Measurements from ENCODE around the gene CASK. TPM values are rescaled to one million over a fixed set of nuclear protein-coding genes. Genes with fewer than 3 reads are reported as not detected.

CASK gene
- total and polyA plus RNA-seq, 2 of the 13 experiments (the other 11 are each of a cell fraction or from before 2014, with no cell fraction given): 14.5 to 16.0 TPM

- ATAC-seq (no peak), FAIRE-seq (no peak), DNase-seq (ENCODE audit: low spot score) (no peak)
- Histone ChIP-seq H3K9me3 (ENCODE audit: low read length) (no peaks in the 10 kb centered on the region), H3K27ac (ENCODE audit: extremely low read length, insufficient read depth, low read length) (no peak overlapping the region), H3K36me3 (replicated peaks in 1 of 2; ENCODE audit: control insufficient read depth in 1 of 2, insufficient read depth in 2 of 2, low read length in 2 of 2) (no peaks in the 10 kb centered on the region), H3K27me3 (ENCODE audit: control insufficient read depth in 1 of 2, insufficient read depth in 2 of 2, low read length in 2 of 2) (no peaks in the 10 kb centered on the region), H2AFZ (ENCODE audit: low read length) (no peak overlapping the region), H3K9ac (ENCODE audit: insufficient read depth, low read depth, low read length) (no peak overlapping the region), H3K79me2 (ENCODE audit: insufficient read depth, low read length) (peaks cover 59% of the 10 kb centered on the region), H4K20me1 (ENCODE audit: insufficient read depth, low read length) (no peaks in the 10 kb centered on the region), H3K4me1 (ENCODE audit: insufficient read depth, low read length) (peaks cover 23% of the 10 kb centered on the region; the same call in 1 of the 2 replicates), H3K4me2 (ENCODE audit: low read depth, low read length) (no peak overlapping the region), H3K4me3 (replicated peaks in 1 of 3; ENCODE audit: insufficient read depth in 1 of 3, low read depth in 2 of 3, low read length in 3 of 3) (no peak overlapping the region)
- ChIA-PET CTCF (ENCODE audit: low intra/inter-chr PET ratio, low total read pairs) (no interaction called here), POLR2A (no interaction called here)
- no TSS peak for BruUV-seq (replicated peaks)
- 87% methylated on average over 2 of the region's 2 CpGs for WGBS (ENCODE audit: low lambda C conversion rate)
- in situ Hi-C loops (cut with HindIII; ENCODE audit: extremely low pct_ligation_motif_present, low pct_unique_long_range_greater_than_20kb): no loop called here
- no peak for TF ChIP-seq ZNF746 (CRISPR knock-in tag; IDR thresholded peaks at IDR 0.05)
- TF ChIP-seq ZEB1 (IDR thresholded peaks at IDR 0.05; ENCODE audit: insufficient replicate concordance, low read depth): no peak
- no peak for TF ChIP-seq YY1 (IDR thresholded peaks at IDR 0.05; ENCODE audit: insufficient read depth, insufficient replicate concordance, low read depth, low read length)
- no peak for TF ChIP-seq TOE1 (CRISPR knock-in tag; IDR thresholded peaks at IDR 0.05)
- TF ChIP-seq TCF7L2 (IDR thresholded peaks at IDR 0.05; ENCODE audit: low read depth, low read length): no peak
- intact Hi-C loops (cut with micrococcal nuclease; ENCODE audit: unreplicated experiment): loop anchor here (5.0 kb wide), 3 partner anchors 43 to 118 kb away; no protein-coding TSS in a partner anchor
These were observed 3.5 kb downstream of the CASK start for GRCh38 chrX:41919870-41920269.

DNA sequence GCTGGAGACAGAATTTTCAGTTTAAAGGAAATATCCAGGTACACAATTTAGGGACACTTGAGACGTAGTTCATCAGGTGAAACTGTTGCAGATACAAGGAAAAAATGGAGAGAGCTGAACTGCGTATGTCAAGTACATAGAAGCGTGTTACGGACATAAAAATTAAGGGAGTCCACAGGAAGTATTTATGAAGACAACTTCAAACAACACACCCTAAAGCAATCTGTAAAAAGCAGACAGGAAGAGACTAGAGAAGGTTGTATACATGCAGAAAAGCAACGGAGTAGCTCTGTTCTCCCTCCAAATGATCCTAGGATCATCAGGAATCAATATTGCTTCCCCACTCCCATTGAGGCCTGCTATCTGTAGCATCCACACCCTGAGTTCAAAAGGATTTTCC lies 5.8 kb downstream of the CASK start:
- CTCF ChIA-PET (ENCODE audit: low intra/inter-chr PET ratio, low total read pairs): no interaction called here
- TF ChIP-seq ZNF678 (CRISPR knock-in tag; IDR thresholded peaks at IDR 0.05) (no peak), ATF6 (CRISPR knock-in tag; conservative IDR thresholded peaks at IDR 0.05) (no peak), NFE2L2 (IDR thresholded peaks at IDR 0.05; ENCODE audit: low read length) (no peak), NR1H2 (CRISPR knock-in tag; IDR thresholded peaks at IDR 0.05; ENCODE audit: borderline replicate concordance, low read depth) (no peak), ZNF564 (CRISPR knock-in tag; IDR thresholded peaks at IDR 0.05) (no peak), MED13 (CRISPR knock-in tag; IDR thresholded peaks at IDR 0.05) (no peak), KAT7 (CRISPR knock-in tag; IDR thresholded peaks at IDR 0.05; ENCODE audit: borderline replicate concordance) (no peak), KDM6A (CRISPR knock-in tag; IDR thresholded peaks at IDR 0.05; ENCODE audit: low read depth) (no peak)
- TF ChIP-seq, protein P1, sequence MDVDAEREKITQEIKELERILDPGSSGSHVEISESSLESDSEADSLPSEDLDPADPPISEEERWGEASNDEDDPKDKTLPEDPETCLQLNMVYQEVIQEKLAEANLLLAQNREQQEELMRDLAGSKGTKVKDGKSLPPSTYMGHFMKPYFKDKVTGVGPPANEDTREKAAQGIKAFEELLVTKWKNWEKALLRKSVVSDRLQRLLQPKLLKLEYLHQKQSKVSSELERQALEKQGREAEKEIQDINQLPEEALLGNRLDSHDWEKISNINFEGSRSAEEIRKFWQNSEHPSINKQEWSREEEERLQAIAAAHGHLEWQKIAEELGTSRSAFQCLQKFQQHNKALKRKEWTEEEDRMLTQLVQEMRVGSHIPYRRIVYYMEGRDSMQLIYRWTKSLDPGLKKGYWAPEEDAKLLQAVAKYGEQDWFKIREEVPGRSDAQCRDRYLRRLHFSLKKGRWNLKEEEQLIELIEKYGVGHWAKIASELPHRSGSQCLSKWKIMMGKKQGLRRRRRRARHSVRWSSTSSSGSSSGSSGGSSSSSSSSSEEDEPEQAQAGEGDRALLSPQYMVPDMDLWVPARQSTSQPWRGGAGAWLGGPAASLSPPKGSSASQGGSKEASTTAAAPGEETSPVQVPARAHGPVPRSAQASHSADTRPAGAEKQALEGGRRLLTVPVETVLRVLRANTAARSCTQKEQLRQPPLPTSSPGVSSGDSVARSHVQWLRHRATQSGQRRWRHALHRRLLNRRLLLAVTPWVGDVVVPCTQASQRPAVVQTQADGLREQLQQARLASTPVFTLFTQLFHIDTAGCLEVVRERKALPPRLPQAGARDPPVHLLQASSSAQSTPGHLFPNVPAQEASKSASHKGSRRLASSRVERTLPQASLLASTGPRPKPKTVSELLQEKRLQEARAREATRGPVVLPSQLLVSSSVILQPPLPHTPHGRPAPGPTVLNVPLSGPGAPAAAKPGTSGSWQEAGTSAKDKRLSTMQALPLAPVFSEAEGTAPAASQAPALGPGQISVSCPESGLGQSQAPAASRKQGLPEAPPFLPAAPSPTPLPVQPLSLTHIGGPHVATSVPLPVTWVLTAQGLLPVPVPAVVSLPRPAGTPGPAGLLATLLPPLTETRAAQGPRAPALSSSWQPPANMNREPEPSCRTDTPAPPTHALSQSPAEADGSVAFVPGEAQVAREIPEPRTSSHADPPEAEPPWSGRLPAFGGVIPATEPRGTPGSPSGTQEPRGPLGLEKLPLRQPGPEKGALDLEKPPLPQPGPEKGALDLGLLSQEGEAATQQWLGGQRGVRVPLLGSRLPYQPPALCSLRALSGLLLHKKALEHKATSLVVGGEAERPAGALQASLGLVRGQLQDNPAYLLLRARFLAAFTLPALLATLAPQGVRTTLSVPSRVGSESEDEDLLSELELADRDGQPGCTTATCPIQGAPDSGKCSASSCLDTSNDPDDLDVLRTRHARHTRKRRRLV (CRISPR knock-in tag; IDR thresholded peaks at IDR 0.05): no peak

More for the DNA sequence above, 5.8 kb downstream of the CASK start:
- no peaks in the 10 kb centered on the region for H3K36me3 ChIP-seq (replicated peaks in 1 of 2; ENCODE audit: control insufficient read depth in 1 of 2, insufficient read depth in 2 of 2, low read length in 2 of 2)
- peaks cover 19% of the 10 kb centered on the region; the same call in 1 of the 2 replicates for H3K4me1 ChIP-seq (ENCODE audit: insufficient read depth, low read length)
- in situ Hi-C loops (cut with HindIII; ENCODE audit: extremely low pct_ligation_motif_present, low pct_unique_long_range_greater_than_20kb): no loop called here
- no peak overlapping the region for H3K4me2 ChIP-seq (ENCODE audit: low read depth, low read length)
- DNase-seq (ENCODE audit: low spot score): no peak
- ATAC-seq: no peak
- no TSS peak for BruUV-seq (replicated peaks)
- WGBS (ENCODE audit: low lambda C conversion rate): 94% methylated on average over 5 of the region's 5 CpGs
- intact Hi-C loops (cut with micrococcal nuclease; ENCODE audit: unreplicated experiment): no loop called here
- no peak overlapping the region for H3K27ac ChIP-seq (ENCODE audit: extremely low read length, insufficient read depth, low read length)
- peaks cover 71% of the 10 kb centered on the region for H3K79me2 ChIP-seq (ENCODE audit: insufficient read depth, low read length)
- FAIRE-seq: no peak
- H2AFZ ChIP-seq (ENCODE audit: low read length): no peak overlapping the region
- H3K9ac ChIP-seq (ENCODE audit: insufficient read depth, low read depth, low read length): no peak overlapping the region
- POLR2A ChIA-PET: no interaction called here
- no peaks in the 10 kb centered on the region for H3K27me3 ChIP-seq (ENCODE audit: control insufficient read depth in 1 of 2, insufficient read depth in 2 of 2, low read length in 2 of 2)
- H3K9me3 ChIP-seq (ENCODE audit: low read length): no peaks in the 10 kb centered on the region
- H3K4me3 ChIP-seq (replicated peaks in 1 of 3; ENCODE audit: insufficient read depth in 1 of 3, low read depth in 2 of 3, low read length in 3 of 3): no peak overlapping the region
- no peaks in the 10 kb centered on the region for H4K20me1 ChIP-seq (ENCODE audit: insufficient read depth, low read length)

All from HepG2 (cell line).